ENCODE data around the gene USP20. TPM values are rescaled to one million over a fixed set of nuclear protein-coding genes. Genes with fewer than 3 reads are reported as not detected.

USP20 gene
- total and polyA plus RNA-seq, 7 donors: 7.9 to 52.1 (median 19.4) TPM

DNA sequence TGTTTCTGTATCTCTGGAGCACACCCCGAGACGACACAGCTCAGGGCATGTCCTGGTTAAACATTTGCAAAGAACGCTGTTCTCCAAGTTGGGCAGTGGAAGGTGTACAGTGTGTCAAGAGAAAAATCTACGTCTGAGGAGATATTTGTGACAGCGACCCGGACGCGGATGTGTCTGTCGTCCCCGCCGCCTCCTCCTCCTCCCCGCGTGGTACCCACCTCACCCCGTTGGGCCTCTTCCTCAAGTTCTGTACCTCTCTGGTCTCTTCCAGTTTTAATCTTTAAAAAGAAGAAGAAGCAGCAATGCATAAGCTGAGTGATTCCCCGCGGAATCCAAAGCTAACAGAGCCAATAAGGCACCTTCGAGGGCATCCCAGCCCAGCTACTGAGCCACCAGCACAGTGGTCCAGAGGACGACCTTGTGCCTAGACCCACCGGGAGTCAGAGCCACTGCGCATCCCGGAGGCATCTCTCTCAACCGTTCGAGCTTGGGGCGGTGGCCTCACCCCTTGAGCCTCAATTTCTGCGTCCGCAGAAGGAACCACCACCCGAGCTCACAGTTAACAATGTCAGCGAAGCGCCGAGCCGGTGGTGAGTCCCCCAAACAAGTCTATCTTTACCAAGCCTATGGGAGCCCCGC, 650 bp upstream of the USP20 start:
- intact Hi-C loops (cut with DNase I): no loop called here
- H3K9me3 ChIP-seq: no peaks in the 10 kb centered on the region
- 1 to 2% methylated on average over 32 of the region's 32 CpGs for WGBS, 2 donors
- H3K36me3 ChIP-seq: peaks cover 8 to 39% (median 13%) of the 10 kb centered on the region in 4 donors
- DNase-seq: no peak
- H3K27me3 ChIP-seq: no peaks in the 10 kb centered on the region
- TF ChIP-seq POLR2A (IDR thresholded peaks at IDR 0.05): no peak
- no peak for TF ChIP-seq EP300 (IDR thresholded peaks at IDR 0.05)
- TF ChIP-seq, protein P1, sequence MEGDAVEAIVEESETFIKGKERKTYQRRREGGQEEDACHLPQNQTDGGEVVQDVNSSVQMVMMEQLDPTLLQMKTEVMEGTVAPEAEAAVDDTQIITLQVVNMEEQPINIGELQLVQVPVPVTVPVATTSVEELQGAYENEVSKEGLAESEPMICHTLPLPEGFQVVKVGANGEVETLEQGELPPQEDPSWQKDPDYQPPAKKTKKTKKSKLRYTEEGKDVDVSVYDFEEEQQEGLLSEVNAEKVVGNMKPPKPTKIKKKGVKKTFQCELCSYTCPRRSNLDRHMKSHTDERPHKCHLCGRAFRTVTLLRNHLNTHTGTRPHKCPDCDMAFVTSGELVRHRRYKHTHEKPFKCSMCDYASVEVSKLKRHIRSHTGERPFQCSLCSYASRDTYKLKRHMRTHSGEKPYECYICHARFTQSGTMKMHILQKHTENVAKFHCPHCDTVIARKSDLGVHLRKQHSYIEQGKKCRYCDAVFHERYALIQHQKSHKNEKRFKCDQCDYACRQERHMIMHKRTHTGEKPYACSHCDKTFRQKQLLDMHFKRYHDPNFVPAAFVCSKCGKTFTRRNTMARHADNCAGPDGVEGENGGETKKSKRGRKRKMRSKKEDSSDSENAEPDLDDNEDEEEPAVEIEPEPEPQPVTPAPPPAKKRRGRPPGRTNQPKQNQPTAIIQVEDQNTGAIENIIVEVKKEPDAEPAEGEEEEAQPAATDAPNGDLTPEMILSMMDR (IDR thresholded peaks at IDR 0.05): no peak
- TF ChIP-seq POLR2AphosphoS5 (IDR thresholded peaks at IDR 0.05): no peak
- H3K4me3 ChIP-seq: peak overlapping the region; percentile 84 to 99 (median 95)
- H3K4me1 ChIP-seq: peaks cover 0 to 41% (median 36%) of the 10 kb centered on the region in 4 donors
- H3K27ac ChIP-seq: peak overlapping the region; percentile 92 to 98 (median 96)

DNA sequence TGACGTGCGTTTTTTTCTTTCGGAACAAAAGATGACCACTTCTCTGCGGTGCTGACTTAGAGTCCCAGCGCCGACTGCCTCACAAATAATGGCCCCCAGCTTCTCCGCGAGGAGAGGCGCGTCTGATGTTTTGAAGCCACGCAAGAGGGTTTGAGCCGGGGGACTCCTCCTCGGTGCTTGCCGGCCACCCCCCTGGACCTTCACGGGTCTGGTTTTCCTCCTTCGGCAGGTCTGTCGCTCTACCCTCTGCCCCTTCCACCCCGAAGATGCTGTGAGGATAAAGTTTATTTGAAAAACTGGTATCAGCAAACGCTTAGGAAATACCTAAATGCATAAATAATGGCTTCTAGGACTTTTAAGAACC, 584 bp downstream of the USP20 start:
- no peak for TF ChIP-seq EP300 (IDR thresholded peaks at IDR 0.05)
- TF ChIP-seq, protein P1 (IDR thresholded peaks at IDR 0.05): no peak
- no peak for TF ChIP-seq POLR2A (IDR thresholded peaks at IDR 0.05)
- no peak for TF ChIP-seq POLR2AphosphoS5 (IDR thresholded peaks at IDR 0.05)
- no peak for DNase-seq
- Histone ChIP-seq H3K4me3 (peak overlapping the region; percentile 84 to 99 (median 95)), H3K27me3 (no peaks in the 10 kb centered on the region), H3K36me3 (peaks cover 0 to 26% (median 8%) of the 10 kb centered on the region in 4 donors), H3K27ac (peak overlapping the region; percentile 92 to 98 (median 96)), H3K4me1 (peaks cover 0 to 46% (median 40%) of the 10 kb centered on the region in 4 donors), H3K9me3 (no peaks in the 10 kb centered on the region)
- WGBS, 2 donors: 1% methylated on average over 19 of the region's 19 CpGs
- intact Hi-C loops (cut with DNase I): no loop called here

- H3K4me3 ChIP-seq: peak overlapping the region; percentile 84 to 99 (median 95)
- WGBS, 2 donors: 33 to 47% methylated on average over 16 of the region's 16 CpGs
- H3K27ac ChIP-seq: peak overlapping the region; percentile 92 to 98 (median 96)
- DNase-seq: no peak
- intact Hi-C loops (cut with DNase I): no loop called here
- peaks cover 0 to 20% (median 2%) of the 10 kb centered on the region in 4 donors for H3K36me3 ChIP-seq
- peaks cover 0 to 46% (median 40%) of the 10 kb centered on the region in 4 donors for H3K4me1 ChIP-seq
- TF ChIP-seq POLR2A (IDR thresholded peaks at IDR 0.05) (no peak), EP300 (IDR thresholded peaks at IDR 0.05) (no peak), POLR2AphosphoS5 (IDR thresholded peaks at IDR 0.05) (no peak)
- TF ChIP-seq, protein P1 (IDR thresholded peaks at IDR 0.05): no peak
- H3K27me3 ChIP-seq: no peaks in the 10 kb centered on the region
- no peaks in the 10 kb centered on the region for H3K9me3 ChIP-seq
Observed at GRCh38 chr9:129836311-129837007, 1.2 kb downstream of the USP20 start.

DNA sequence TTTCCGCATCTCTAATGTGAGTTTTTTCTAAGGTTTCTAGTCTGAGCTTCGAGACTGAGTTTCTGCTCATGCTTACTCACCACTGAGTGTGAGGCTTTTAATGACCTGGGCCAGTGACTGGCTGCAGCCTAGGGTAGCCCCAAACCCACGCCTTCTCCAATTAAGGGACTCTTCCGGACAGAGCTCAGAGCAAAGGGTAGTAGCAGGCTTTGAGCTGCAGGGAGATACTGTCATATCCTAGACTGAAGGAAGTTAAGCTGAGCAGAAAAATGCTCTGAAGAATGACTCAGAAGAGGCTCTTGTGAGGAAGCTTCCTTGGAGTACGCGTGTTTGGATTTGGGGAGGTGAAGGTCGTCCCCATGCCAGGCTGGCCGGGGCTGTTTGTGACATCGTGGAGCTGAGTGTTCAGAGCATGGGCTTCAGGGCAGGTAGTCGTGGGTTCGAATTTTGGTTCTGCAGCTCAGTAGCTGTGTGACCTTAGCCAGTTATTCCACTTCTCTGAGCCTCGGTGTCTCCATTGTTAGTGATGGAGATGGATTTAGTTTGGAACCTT, 3.5 kb downstream of the USP20 start:
- Histone ChIP-seq H3K27ac (no peak overlapping the region), H3K27me3 (no peaks in the 10 kb centered on the region), H3K9me3 (no peaks in the 10 kb centered on the region), H3K36me3 (no peaks in the 10 kb centered on the region), H3K4me1 (peaks cover 0 to 42% (median 36%) of the 10 kb centered on the region in 4 donors), H3K4me3 (no peak overlapping the region)
- intact Hi-C loops (cut with DNase I): no loop called here
- WGBS, 2 donors: 86 to 89% methylated on average over 12 of the region's 12 CpGs
- no peak for DNase-seq
- no peak for TF ChIP-seq EP300 (IDR thresholded peaks at IDR 0.05)
- TF ChIP-seq, protein P1 (IDR thresholded peaks at IDR 0.05): no peak
- TF ChIP-seq POLR2A (IDR thresholded peaks at IDR 0.05): no peak
- TF ChIP-seq POLR2AphosphoS5 (IDR thresholded peaks at IDR 0.05): no peak
